DOHH2 (cell line): ENCODE results near the gene DCHS2.

ENCODE experiments used
- EZH2phosphoT487 ChIP-seq: fragments of 200-600 bp; sonication (generic); IDR thresholded peaks from 2 replicates; pipeline ENCODE4 v1.6.1; 2017; ENCODE audit warnings: borderline replicate concordance, mild to moderate bottlenecking, antibody characterized with exemption, low read length, moderate library complexity, mixed read lengths
- TF ChIP-seq, protein P1 (sequence below): fragments of 200-600 bp; sonication (generic); IDR thresholded peaks from one replicate; pipeline ENCODE4 v1.5.1; 2014; ENCODE audit warnings: antibody characterized with exemption, mild to moderate bottlenecking, low read depth, low read length; ENCODE audit not compliant: poor library complexity, severe bottlenecking

DNA sequence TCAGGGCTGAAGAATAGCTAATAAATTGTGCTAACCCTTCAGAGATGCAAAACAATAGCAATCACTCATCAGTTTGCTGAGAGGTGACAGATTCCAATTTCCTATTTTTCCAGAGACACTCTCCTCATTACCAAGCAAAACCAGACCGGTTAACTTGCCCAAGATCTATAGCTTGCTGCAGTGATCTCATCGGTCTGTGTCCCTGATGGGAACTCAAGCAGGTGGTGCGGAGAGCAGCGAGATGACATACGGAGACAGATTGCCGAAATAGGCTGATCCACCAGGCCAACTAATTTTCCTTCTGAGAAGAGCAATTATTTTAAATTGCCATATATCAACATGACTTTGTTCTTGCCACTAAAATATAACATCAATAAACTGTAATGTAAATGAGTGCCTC is 10.5 kb upstream of the DCHS2 start:
- TF ChIP-seq, protein P1, sequence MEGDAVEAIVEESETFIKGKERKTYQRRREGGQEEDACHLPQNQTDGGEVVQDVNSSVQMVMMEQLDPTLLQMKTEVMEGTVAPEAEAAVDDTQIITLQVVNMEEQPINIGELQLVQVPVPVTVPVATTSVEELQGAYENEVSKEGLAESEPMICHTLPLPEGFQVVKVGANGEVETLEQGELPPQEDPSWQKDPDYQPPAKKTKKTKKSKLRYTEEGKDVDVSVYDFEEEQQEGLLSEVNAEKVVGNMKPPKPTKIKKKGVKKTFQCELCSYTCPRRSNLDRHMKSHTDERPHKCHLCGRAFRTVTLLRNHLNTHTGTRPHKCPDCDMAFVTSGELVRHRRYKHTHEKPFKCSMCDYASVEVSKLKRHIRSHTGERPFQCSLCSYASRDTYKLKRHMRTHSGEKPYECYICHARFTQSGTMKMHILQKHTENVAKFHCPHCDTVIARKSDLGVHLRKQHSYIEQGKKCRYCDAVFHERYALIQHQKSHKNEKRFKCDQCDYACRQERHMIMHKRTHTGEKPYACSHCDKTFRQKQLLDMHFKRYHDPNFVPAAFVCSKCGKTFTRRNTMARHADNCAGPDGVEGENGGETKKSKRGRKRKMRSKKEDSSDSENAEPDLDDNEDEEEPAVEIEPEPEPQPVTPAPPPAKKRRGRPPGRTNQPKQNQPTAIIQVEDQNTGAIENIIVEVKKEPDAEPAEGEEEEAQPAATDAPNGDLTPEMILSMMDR = no peak
- no peak for TF ChIP-seq EZH2phosphoT487
